Neuronal stem cell (in vitro differentiated cells): Measurements from ENCODE around the gene HELZ.

Experiments used
- DNase-seq: peaks from one replicate; pipeline ENCODE4 v3.0.0-alpha.2; 2013; ENCODE audit warnings: low spot score
- H2AFZ ChIP-seq: one replicate; pipeline ENCODE4 v1.6.1; 2013; ENCODE audit warnings: mild to moderate bottlenecking, low read length, inconsistent platforms
- H2AK5ac ChIP-seq: 2 replicates; pipeline ENCODE4 v1.6.1; 2013; ENCODE audit warnings: low read depth, mild to moderate bottlenecking, inconsistent platforms, low read length, moderate library complexity, mixed read lengths
- H2BK120ac ChIP-seq: 2 replicates; pipeline ENCODE4 v1.6.1; 2013; ENCODE audit warnings: low read depth, mild to moderate bottlenecking, inconsistent platforms, low read length, moderate library complexity, mixed read lengths
- H2BK12ac ChIP-seq: one replicate; pipeline ENCODE4 v1.6.1; 2013; ENCODE audit warnings: low read length, inconsistent platforms
- H2BK15ac ChIP-seq: 2 replicates; pipeline ENCODE4 v1.6.1; 2013; ENCODE audit warnings: mild to moderate bottlenecking, low read length, inconsistent platforms, mixed read lengths
- H2BK5ac ChIP-seq: one replicate; pipeline ENCODE4 v1.6.1; 2013; ENCODE audit warnings: inconsistent platforms, mild to moderate bottlenecking, low read length, moderate library complexity
- H3K14ac ChIP-seq: one replicate; pipeline ENCODE4 v1.6.1; 2013; ENCODE audit warnings: low read length, inconsistent platforms
- H3K18ac ChIP-seq: 2 replicates; pipeline ENCODE4 v1.6.1; 2013; ENCODE audit warnings: low read length, inconsistent platforms
- H3K23ac ChIP-seq: 2 replicates; pipeline ENCODE4 v1.6.1; 2013; ENCODE audit warnings: low read depth, mild to moderate bottlenecking, mixed read lengths, low read length, inconsistent platforms; ENCODE audit not compliant: poor library complexity
- H3K27ac ChIP-seq: replicated peaks from 3 replicates; pipeline ENCODE4 v1.5.1; 2013; ENCODE audit warnings: low read length, inconsistent platforms
- H3K27me3 ChIP-seq, 3 experiments: 2 replicates each; pipeline ENCODE4 v1.6.1; 2013; ENCODE audit warnings: low read length in 3 of 3, mild to moderate bottlenecking in 2 of 3, inconsistent platforms in 1 of 3, low read depth in 1 of 3, mixed read lengths in 1 of 3, moderate library complexity in 1 of 3; ENCODE audit not compliant: control insufficient read depth in 3 of 3, insufficient read depth in 3 of 3
- H3K36me3 ChIP-seq, 2 donors: replicated peaks in 1 of 2; 2 replicates each; pipeline ENCODE4 v1.6.1; 2013; ENCODE audit warnings: low read length in 2 of 2; ENCODE audit not compliant: control insufficient read depth in 2 of 2, insufficient read depth in 2 of 2
- H3K4ac ChIP-seq: 2 replicates; pipeline ENCODE4 v1.6.1; 2013; ENCODE audit warnings: inconsistent platforms, mild to moderate bottlenecking, low read length, moderate library complexity
- H3K4me1 ChIP-seq, 2 donors: 1 replicate in 1 of 2; 2 replicates in 1 of 2; pipeline ENCODE4 v1.6.1; 2013; ENCODE audit warnings: low read length in 2 of 2, low read depth in 1 of 2; ENCODE audit not compliant: control insufficient read depth in 2 of 2, insufficient read depth in 1 of 2
- H3K4me2 ChIP-seq: one replicate; pipeline ENCODE4 v1.6.1; 2013; ENCODE audit warnings: mild to moderate bottlenecking, low read length, inconsistent platforms; ENCODE audit not compliant: insufficient read depth, poor library complexity, severe bottlenecking
- H3K4me3 ChIP-seq, 2 donors: 2 replicates each; pipeline ENCODE4 v1.5.1; 2013; ENCODE audit warnings: low read length in 2 of 2, mild to moderate bottlenecking in 2 of 2, inconsistent platforms in 1 of 2, moderate library complexity in 1 of 2
- H3K79me1 ChIP-seq: one replicate; pipeline ENCODE4 v1.6.1; 2013; ENCODE audit warnings: low read depth, mild to moderate bottlenecking, inconsistent platforms, low read length, moderate library complexity
- H3K9ac ChIP-seq: one replicate; pipeline ENCODE4 v1.6.1; 2013; ENCODE audit warnings: mild to moderate bottlenecking, low read depth, low read length, inconsistent platforms; ENCODE audit not compliant: poor library complexity
- H3K9me3 ChIP-seq, 2 donors: replicated peaks in 1 of 2; 2 replicates each; pipeline versions ENCODE3 to v1.6.1; 2013; ENCODE audit warnings: low read length in 2 of 2, mild to moderate bottlenecking in 2 of 2, inconsistent platforms in 1 of 2, low read depth in 1 of 2, mixed read lengths in 1 of 2, moderate library complexity in 1 of 2; ENCODE audit not compliant: control insufficient read depth in 2 of 2, insufficient read depth in 1 of 2
- H4K8ac ChIP-seq: one replicate; pipeline ENCODE4 v1.6.1; 2013; ENCODE audit warnings: low read depth, mild to moderate bottlenecking, inconsistent platforms, low read length, moderate library complexity
- H4K91ac ChIP-seq: one replicate; pipeline ENCODE4 v1.6.1; 2013; ENCODE audit warnings: low read length, low read depth, mild to moderate bottlenecking, inconsistent platforms; ENCODE audit not compliant: poor library complexity
- WGBS, 2 donors: extraction: QIAGEN DNeasy Blood & Tissue Kit; methylation state at CpG; one replicate each; pipeline ENCODE4 v1.1.7; 2013; ENCODE audit warnings: missing lambda C conversion rate in 2 of 2, mixed read lengths in 1 of 2; ENCODE audit not compliant: insufficient read length in 2 of 2, insufficient replicate concordance in 1 of 2; ENCODE audit errors: extremely low coverage in 2 of 2; 5-methylcytosine and 5-hydroxymethylcytosine counted together

HELZ gene

GRCh38 chr17:67085406-67085805 is 159.6 kb downstream of the HELZ start:
- Histone ChIP-seq H4K91ac (no peak overlapping the region), H3K36me3 (peaks cover 2 to 34% of the 10 kb centered on the region in 2 donors), H2AK5ac (no peak overlapping the region), H2BK15ac (no peak overlapping the region), H3K18ac (no peak overlapping the region), H2BK5ac (no peak overlapping the region), H3K9me3 (peaks cover 0 to 6% of the 10 kb centered on the region in 2 donors), H2AFZ (no peak overlapping the region), H3K4me3 (no peak overlapping the region), H3K9ac (no peak overlapping the region), H3K4me2 (no peak overlapping the region), H3K27ac (no peak overlapping the region), H3K27me3 (no peaks in the 10 kb centered on the region), H2BK120ac (no peak overlapping the region), H4K8ac (no peak overlapping the region), H3K23ac (no peak overlapping the region), H3K4me1 (no peaks in the 10 kb centered on the region), H2BK12ac (no peak overlapping the region), H3K4ac (no peak overlapping the region), H3K79me1 (no peaks in the 10 kb centered on the region), H3K14ac (no peak overlapping the region)
- no peak for DNase-seq
- no CpG with 5 or more reads among the region's 3 CpGs for WGBS, 2 donors

DNA sequence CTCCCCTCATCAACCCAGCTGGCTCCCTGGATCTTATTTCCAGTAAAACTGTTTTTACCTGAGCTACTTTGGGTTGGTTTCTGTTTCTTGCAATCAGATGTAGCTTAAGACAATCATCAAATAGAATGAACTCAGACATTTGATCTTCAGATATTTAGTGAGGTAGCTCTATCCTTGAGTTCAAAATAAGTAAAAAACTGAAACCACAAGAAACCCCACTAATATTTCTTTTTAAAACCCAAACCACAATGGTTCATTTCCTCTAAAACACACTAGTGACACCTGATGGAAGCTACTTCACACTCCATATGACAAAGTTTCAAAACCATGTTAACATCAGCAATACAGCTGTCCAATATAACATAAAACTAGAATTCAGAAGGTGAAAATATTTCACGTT is 162.9 kb downstream of the HELZ start:
- no peak overlapping the region for H2BK5ac ChIP-seq
- H3K18ac ChIP-seq: no peak overlapping the region
- no peak overlapping the region for H3K9ac ChIP-seq
- WGBS, 2 donors: no CpG with 5 or more reads among the region's 1 CpG
- H3K4me3 ChIP-seq: no peak overlapping the region
- no peaks in the 10 kb centered on the region for H3K79me1 ChIP-seq
- H3K36me3 ChIP-seq: peaks cover 6 to 48% of the 10 kb centered on the region in 2 donors
- H2BK120ac ChIP-seq: no peak overlapping the region
- H3K9me3 ChIP-seq: no peaks in the 10 kb centered on the region
- H3K27me3 ChIP-seq: no peaks in the 10 kb centered on the region
- no peak overlapping the region for H3K4ac ChIP-seq
- H3K14ac ChIP-seq: no peak overlapping the region
- no peak overlapping the region for H4K8ac ChIP-seq
- H2BK15ac ChIP-seq: no peak overlapping the region
- peaks cover 0 to 2% of the 10 kb centered on the region in 2 donors for H3K4me1 ChIP-seq
- no peak overlapping the region for H3K4me2 ChIP-seq
- no peak overlapping the region for H4K91ac ChIP-seq
- H3K27ac ChIP-seq: no peak overlapping the region
- H3K23ac ChIP-seq: no peak overlapping the region
- H2AFZ ChIP-seq: no peak overlapping the region
- DNase-seq: no peak
- no peak overlapping the region for H2AK5ac ChIP-seq
- H2BK12ac ChIP-seq: no peak overlapping the region

DNA sequence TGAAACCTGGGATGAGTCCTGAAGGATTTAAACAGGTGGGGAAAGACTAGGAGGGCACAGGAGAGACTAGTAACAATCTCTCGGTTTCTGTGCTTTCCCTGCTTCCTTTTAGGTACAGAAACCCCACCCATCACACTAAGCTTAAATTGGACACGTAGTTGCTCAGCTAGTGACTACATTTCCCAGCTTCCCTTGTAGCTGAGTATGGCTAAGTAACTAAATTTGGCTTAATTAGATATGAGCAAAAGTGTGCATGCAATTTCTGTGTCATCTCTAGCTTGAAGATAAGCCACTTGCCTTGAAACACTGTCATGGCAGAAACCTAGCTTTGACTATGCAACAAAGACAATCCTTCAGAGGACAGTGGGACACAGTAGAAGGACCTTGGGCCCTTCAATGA is 164.2 kb downstream of the HELZ start:
- no peak overlapping the region for H3K14ac ChIP-seq
- H3K9me3 ChIP-seq: no peaks in the 10 kb centered on the region
- H2BK120ac ChIP-seq: no peak overlapping the region
- no peak overlapping the region for H3K4me3 ChIP-seq
- no peak overlapping the region for H2AK5ac ChIP-seq
- no peak for DNase-seq
- peaks cover 4 to 46% of the 10 kb centered on the region in 2 donors for H3K36me3 ChIP-seq
- no peak overlapping the region for H3K4me2 ChIP-seq
- no peak overlapping the region for H3K27ac ChIP-seq
- H3K79me1 ChIP-seq: no peaks in the 10 kb centered on the region
- no peak overlapping the region for H4K91ac ChIP-seq
- H3K4me1 ChIP-seq: peaks cover 0 to 2% of the 10 kb centered on the region in 2 donors
- H3K9ac ChIP-seq: no peak overlapping the region
- WGBS, 2 donors: no CpG with 5 or more reads among the region's 2 CpGs
- H3K27me3 ChIP-seq: no peaks in the 10 kb centered on the region
- no peak overlapping the region for H4K8ac ChIP-seq
- H3K4ac ChIP-seq: no peak overlapping the region
- no peak overlapping the region for H2BK12ac ChIP-seq
- no peak overlapping the region for H2BK5ac ChIP-seq
- H3K18ac ChIP-seq: no peak overlapping the region
- H2AFZ ChIP-seq: no peak overlapping the region
- no peak overlapping the region for H2BK15ac ChIP-seq
- no peak overlapping the region for H3K23ac ChIP-seq

GRCh38 chr17:67079491-67079890 is 165.5 kb downstream of the HELZ start:
- Histone ChIP-seq H2BK12ac (no peak overlapping the region), H3K27me3 (no peaks in the 10 kb centered on the region), H2BK15ac (no peak overlapping the region), H3K79me1 (no peaks in the 10 kb centered on the region), H2AFZ (no peak overlapping the region), H3K18ac (no peak overlapping the region), H3K23ac (no peak overlapping the region), H3K9ac (no peak overlapping the region), H3K36me3 (peaks cover 4 to 41% of the 10 kb centered on the region in 2 donors), H2AK5ac (no peak overlapping the region), H3K27ac (no peak overlapping the region), H3K9me3 (no peaks in the 10 kb centered on the region), H3K4me1 (peaks cover 0 to 2% of the 10 kb centered on the region in 2 donors), H3K14ac (no peak overlapping the region), H3K4ac (no peak overlapping the region), H3K4me3 (no peak overlapping the region), H4K8ac (no peak overlapping the region), H3K4me2 (no peak overlapping the region), H4K91ac (no peak overlapping the region), H2BK120ac (no peak overlapping the region), H2BK5ac (no peak overlapping the region)
- no CpG with 5 or more reads among the region's 2 CpGs for whole genome bisulfite sequencing, 2 donors
- DNase-seq: no peak
